Smooth muscle cell (in vitro differentiated cells): ENCODE data around the gene DMXL1. TPM values are rescaled to one million over a fixed set of nuclear protein-coding genes. Genes with fewer than 3 reads are reported as not detected.

Experiments used
- DNase-seq: peaks from one replicate; lab custom pipeline; 2025; ENCODE audit not compliant: unreplicated experiment; lab: John Stamatoyannopoulos, UW
- H2AFZ ChIP-seq: fragments of 200-600 bp; sonication (generic); 2 replicates; pipeline ENCODE4 v1.6.0; 2016; ENCODE audit warnings: antibody characterized with exemption, low read depth, mild to moderate bottlenecking
- H3F3A ChIP-seq: fragments of 200-600 bp; sonication (generic); 2 replicates; pipeline ENCODE4 v1.6.0; 2017; ENCODE audit warnings: antibody characterized with exemption, low read depth
- H3K27ac ChIP-seq: fragments of 200-600 bp; sonication (generic); 2 replicates; pipeline ENCODE4 v1.5.1; 2016; ENCODE audit warnings: low read depth, mild to moderate bottlenecking
- H3K27me3 ChIP-seq: fragments of 200-600 bp; sonication (generic); 2 replicates; pipeline ENCODE4 v1.6.1; 2016; ENCODE audit warnings: low read depth, mild to moderate bottlenecking
- H3K36me3 ChIP-seq: fragments of 200-600 bp; sonication (generic); 2 replicates; pipeline ENCODE4 v1.5.1; 2016; ENCODE audit warnings: low read depth
- H3K4me1 ChIP-seq: fragments of 200-600 bp; sonication (generic); 2 replicates; pipeline ENCODE4 v1.5.1; 2016; ENCODE audit warnings: low read depth
- H3K4me2 ChIP-seq: fragments of 200-600 bp; sonication (generic); 2 replicates; pipeline ENCODE4 v1.6.0; 2016; ENCODE audit warnings: mild to moderate bottlenecking
- H3K4me3 ChIP-seq: fragments of 200-600 bp; sonication (generic); 2 replicates; pipeline ENCODE4 v1.5.1; 2016; ENCODE audit warnings: mild to moderate bottlenecking
- H3K79me2 ChIP-seq: fragments of 200-600 bp; sonication (generic); 2 replicates; pipeline ENCODE4 v1.6.0; 2016; ENCODE audit warnings: low read depth, mild to moderate bottlenecking
- H3K9ac ChIP-seq: fragments of 200-600 bp; sonication (generic); 2 replicates; pipeline ENCODE4 v1.6.0; 2016; ENCODE audit warnings: low read depth
- H3K9me3 ChIP-seq: fragments of 200-600 bp; sonication (generic); replicated peaks from 2 replicates; pipeline ENCODE4 v1.5.1; 2016; ENCODE audit warnings: low read depth
- H4K20me1 ChIP-seq: fragments of 200-600 bp; sonication (generic); 2 replicates; pipeline ENCODE4 v1.6.0; 2016; ENCODE audit warnings: low read depth
- CTCF ChIP-seq: fragments of 200-600 bp; sonication (generic); IDR thresholded peaks from 2 replicates; pipeline ENCODE4 v1.5.1; 2017; ENCODE audit warnings: borderline replicate concordance, mild to moderate bottlenecking, antibody characterized with exemption; ENCODE audit not compliant: insufficient read depth, poor library complexity, severe bottlenecking
- WGBS: methylation state at CpG from one replicate; pipeline ENCODE4 v1.1.7; 2016; ENCODE audit warnings: low lambda C conversion rate; 5-methylcytosine and 5-hydroxymethylcytosine counted together
- polyA plus RNA-seq: library from polyadenylated mRNA; unstranded; fragments of >200 nt; fragmentation: Nextera tagmentation; extraction: Ambion mirVana; gene quantifications from 2 replicates; pipeline ENCODE4 v1.2.1, GENCODE V29; 2016
- total RNA-seq: library from RNA; depleted of rRNA; stranded (reverse); fragments of >200 nt; gene quantifications from 2 replicates; pipeline ENCODE4 v1.2.3, GENCODE V29; 2014

Gene DMXL1
- total and polyA plus RNA-seq, 2 experiments from 2014 or later: 9.6 to 76.0 TPM

- no peak overlapping the region for H2AFZ ChIP-seq
- no peaks in the 10 kb centered on the region for H3K36me3 ChIP-seq
- WGBS: 45% methylated on average over 3 of the region's 3 CpGs
- peak overlapping the region; percentile 14 for H3K27ac ChIP-seq
- no peak for TF ChIP-seq CTCF
- peak overlapping the region; percentile 8 for H3K9ac ChIP-seq
- H3K4me1 ChIP-seq: peaks cover 16% of the 10 kb centered on the region
- peaks cover 91% of the 10 kb centered on the region for H3K79me2 ChIP-seq
- DNase-seq: no peak
- H3K4me2 ChIP-seq: no peak overlapping the region
- no peaks in the 10 kb centered on the region for H4K20me1 ChIP-seq
- H3K27me3 ChIP-seq: no peaks in the 10 kb centered on the region
- H3K9me3 ChIP-seq: no peaks in the 10 kb centered on the region
- H3F3A ChIP-seq: peaks cover 12% of the 10 kb centered on the region
- H3K4me3 ChIP-seq: no peak overlapping the region
Observed at GRCh38 chr5:119280380-119280779, 209.5 kb downstream of the DMXL1 start.

GRCh38 chr5:119282628-119283027 lies 211.7 kb downstream of the DMXL1 start:
- no peak for TF ChIP-seq CTCF
- Histone ChIP-seq H4K20me1 (no peaks in the 10 kb centered on the region), H2AFZ (no peak overlapping the region)

GRCh38 chr5:119284031-119284430 lies 213.1 kb downstream of the DMXL1 start:
- Histone ChIP-seq H3K9me3 (no peaks in the 10 kb centered on the region), H2AFZ (no peak overlapping the region), H4K20me1 (no peaks in the 10 kb centered on the region), H3K9ac (no peak overlapping the region), H3F3A (peaks cover 22% of the 10 kb centered on the region), H3K36me3 (no peaks in the 10 kb centered on the region), H3K27ac (peak overlapping the region; percentile 17), H3K4me2 (no peak overlapping the region), H3K79me2 (peaks cover 68% of the 10 kb centered on the region), H3K4me3 (no peak overlapping the region), H3K4me1 (peaks cover 26% of the 10 kb centered on the region), H3K27me3 (no peaks in the 10 kb centered on the region)
- WGBS: 100% methylated on average over 1 of the region's 1 CpG
- no peak for TF ChIP-seq CTCF
- DNase-seq: no peak

More at GRCh38 chr5:119282628-119283027, 211.7 kb downstream of the DMXL1 start:
- Histone ChIP-seq H3K4me1 (peaks cover 23% of the 10 kb centered on the region), H3K79me2 (peaks cover 77% of the 10 kb centered on the region), H3K27ac (no peak overlapping the region), H3K9ac (no peak overlapping the region), H3K27me3 (no peaks in the 10 kb centered on the region), H3K36me3 (no peaks in the 10 kb centered on the region), H3F3A (peaks cover 16% of the 10 kb centered on the region), H3K4me3 (no peak overlapping the region), H3K9me3 (no peaks in the 10 kb centered on the region), H3K4me2 (no peak overlapping the region)
- DNase-seq: no peak
- WGBS: 97% methylated on average over 2 of the region's 2 CpGs
